Stimulated activated CD4-positive, alpha-beta T cell treated with anti-CD3 and anti-CD28 coated beads, Interleukin-15, amount 100 ng/mL, for 24 hours (primary cell): ENCODE measurements around the gene TAOK1.

Source experiments
- DNase-seq: peaks from one replicate; pipeline ENCODE4 v3.0.0-alpha.2; 2020

TAOK1 gene

DNA sequence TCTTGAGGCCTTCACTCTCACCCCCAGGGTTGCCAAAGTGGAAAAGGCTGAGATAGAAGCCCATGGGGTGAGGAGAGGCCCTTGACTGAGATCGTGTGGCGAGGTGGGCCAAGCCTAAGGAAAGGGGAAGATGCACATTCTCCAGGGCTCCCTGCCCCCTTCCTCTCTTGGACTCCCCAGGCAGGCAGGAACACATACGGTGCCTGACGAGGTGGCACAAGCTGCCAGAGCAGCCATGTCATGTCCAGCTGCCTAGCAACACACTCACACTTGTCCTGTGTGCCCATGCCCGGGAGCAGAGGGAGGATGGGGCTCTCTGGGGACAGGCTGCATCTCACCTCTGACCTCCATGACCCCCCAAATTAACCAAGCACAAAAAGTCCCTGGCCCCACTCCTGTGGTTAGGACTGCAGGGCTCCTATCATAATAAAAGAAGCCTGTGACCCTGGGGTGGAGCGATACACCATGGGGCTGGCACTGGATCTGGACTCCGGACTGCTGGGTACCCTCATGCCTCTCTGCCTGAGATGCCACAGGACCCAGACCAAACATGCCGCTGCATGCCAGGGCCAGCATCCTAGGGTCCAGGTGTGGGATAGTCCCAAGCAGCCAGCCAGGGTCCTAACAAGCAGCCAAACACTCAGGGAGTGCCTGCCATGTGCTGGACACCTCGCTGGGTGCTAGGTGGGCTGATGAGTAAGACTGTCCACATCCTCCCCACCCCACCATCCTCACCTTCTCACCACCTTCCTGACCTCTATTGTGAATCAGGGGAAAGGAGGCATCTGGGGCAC, 196.7 kb downstream of the TAOK1 start:
- DNase-seq, result no peak

DNA sequence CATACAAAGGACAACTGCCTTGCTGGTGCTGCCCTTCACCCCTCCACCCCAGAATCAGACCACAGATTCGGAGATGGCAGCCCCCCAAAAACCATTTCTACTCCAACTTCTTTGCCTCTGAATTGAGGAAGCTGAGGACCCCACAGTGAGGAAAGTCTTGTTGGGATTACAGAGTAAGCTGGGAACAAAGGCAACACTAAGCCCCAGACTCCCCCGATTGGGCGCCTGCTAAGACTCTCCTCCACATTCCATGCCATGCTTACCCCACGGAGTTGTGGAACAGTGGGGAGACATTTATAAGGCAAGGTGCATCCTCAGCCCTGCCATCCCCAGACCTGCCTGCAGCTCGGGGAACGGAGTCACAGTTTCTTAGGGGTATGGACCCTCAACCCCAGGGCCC, 197.4 kb downstream of the TAOK1 start:
- DNase-seq, result no peak

DNA sequence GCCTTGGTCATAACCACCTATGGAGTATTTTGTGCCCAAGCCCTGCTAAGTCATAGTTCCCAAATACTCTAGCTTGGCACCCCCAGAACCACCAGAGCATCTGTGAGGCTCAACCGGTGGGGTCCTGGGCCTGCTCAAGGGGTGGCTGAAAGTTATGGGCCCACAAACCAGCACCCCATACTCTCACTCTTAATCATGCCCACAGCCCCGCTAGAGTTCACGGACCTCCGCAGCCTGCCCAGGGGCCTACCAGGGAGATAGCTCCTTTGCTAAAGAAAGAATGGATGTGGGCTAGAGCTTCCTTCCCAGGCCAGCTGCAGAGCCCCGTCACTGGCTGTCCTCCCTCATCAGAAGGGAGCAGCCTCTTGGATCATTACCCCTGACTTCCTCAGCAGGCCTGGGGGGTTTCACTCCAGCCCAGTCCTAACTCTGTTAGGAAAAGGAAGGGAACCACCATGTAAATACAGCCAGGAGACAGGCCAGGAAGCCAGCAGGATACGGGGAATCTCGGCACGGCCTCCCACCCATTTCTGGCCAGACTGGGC, 197.9 kb downstream of the TAOK1 start:
- DNase-seq, result no peak

DNA sequence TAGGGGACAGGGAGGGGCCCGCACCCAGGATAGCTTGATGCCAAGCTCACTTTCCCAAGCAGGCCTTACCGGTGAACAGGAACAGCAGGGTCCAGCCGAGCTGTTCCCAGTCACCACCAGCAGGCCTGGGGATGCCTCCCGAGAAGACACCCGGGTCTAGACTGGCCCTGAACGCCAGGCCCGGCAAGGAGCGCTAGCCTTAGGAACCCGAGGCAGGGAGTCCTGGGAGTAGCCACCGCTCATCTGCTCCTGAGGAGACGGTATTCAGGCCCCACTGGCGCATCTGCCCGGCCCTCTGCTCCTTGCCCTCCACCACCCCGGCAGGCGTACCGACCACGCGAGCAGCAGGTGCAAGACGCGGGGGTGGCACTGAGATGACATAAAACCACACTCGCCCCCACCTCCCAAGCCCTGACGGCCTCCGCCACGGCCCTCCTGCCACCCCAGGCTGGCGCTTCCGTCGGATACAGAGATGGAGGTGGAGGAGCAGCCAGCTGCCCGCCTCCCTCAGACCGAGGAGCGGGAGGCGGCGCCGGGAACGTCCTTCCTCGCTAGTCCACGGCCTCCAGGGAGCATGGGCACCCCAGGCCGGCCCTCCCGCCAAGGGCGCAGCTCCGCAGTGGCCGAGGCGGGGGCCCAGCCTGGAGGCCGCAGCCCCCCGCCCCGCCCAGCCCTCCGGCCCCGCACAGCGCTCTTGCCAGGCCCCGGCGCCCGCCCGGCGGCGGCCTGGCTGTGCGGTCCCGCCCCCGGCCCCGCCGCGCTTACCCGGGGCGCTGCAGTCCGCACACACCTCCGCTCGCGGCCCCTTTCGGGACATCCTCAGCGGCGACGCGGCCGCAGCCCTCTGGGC, 198.6 kb downstream of the TAOK1 start:
- peak; percentile 71 for DNase-seq

DNA sequence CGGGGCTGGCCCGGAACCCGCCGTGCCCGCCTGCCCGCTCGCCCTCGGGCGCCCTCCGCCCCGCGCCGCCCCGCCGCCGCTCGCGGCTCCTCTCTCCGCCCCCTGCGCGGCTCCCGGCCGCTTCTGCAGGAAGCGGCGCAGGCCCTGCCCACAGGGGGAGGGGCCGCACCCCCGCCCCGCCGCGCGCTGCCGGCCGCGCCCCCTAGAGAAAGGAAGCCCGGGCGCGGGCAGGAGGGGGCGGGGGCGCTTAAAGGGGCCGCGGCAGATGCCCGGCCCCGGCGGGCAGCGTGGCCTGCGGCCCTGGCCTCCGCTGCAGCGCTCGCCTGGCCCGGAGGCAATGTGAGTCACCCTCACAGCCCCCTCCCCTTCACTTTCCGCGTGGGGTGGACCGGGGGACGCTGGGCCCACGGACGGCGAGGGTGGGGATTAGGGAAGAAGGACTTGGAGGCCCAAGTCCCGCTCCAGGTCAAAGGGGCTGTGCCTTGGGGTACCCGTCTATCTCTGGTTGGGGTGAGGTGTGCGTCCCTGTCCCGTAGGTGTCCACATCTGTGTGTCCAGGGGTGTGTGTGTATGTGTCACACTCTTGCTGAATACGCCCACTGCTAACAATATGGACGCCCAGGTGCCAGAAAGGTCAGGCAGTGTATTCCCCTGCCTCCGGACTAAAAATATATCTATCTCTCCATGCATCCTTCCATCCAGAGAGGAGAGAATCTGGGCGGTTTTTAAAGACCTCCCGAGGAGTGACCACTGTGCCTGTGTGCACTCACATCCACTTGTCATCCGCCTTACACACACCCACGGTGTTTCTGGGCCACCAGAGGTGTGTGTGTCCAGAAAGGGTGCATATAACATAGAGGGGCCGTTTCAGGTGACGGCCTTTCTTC, 199.6 kb downstream of the TAOK1 start, which contains the start of gene GIT1:
Gene GIT1, minus strand, starts transcription at position 125 of the 887 bp plus-strand sequence. CDS start 270 bp downstream, outside the sequence.
- DNase-seq, result peak; percentile 89

DNA sequence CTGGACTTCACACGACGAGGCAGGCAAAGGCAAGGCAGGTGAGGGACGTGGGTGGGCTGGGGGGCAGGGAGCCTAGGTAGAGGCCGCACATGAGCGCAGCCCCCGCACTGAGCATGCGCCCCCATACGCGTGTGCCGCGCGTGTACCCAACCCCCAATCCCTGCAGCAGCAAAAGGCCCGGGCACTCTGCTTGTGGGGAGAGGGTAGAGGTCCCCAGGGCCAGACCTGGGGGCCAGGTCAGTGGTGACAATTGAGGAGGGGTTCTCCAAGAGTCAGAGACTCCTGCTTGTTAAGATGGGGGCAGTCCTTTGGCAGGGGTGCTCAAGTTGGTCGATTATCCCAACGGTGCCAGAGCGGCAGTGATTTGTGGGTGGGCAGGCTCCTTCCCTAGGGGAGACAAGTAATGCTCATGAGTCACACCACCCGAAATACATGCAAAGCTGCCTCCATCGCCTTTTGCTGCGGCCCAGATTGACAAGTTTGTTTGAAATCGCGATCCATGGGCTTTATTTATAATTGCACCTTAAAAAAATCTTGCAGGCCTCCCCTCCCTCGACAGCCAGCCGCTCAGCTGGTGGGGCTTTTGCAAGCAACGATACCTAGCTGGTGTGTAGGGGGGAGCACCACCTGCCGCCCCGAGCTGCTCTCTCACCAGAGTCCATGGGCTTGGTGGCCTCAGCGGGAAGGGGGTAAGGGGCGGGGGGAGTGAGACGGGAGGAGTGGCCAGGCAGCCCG, 200.4 kb downstream of the TAOK1 start:
- DNase-seq, result no peak

DNA sequence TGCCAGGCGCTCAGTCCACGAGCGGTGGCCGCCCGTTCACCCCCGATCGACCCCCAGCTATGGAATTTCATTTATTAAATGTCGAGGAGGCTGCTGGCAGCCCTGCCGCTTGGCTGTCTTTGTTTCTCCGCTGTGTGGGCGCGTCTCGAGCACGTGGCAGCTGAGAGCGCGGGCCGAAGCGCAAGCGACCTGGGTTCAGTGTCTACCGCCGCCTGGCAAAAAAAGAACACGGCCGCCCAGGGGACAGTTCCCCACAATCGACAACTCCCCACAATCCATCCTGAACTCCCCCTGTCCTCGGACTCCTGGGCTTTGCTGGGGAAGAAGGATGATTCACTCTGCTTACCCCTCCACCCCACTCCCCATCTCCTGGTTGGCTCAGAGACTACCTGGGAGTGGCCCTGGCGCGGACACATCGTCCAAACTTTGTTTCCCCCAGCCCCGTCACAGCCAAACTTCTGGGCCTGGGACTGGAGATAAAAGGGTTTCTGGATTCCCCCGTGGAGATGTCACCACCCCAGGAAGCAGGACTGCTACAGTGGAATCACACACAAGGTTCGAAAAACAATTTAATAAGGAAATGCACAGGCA, 201.1 kb downstream of the TAOK1 start:
- peak; percentile 69 for DNase-seq

DNA sequence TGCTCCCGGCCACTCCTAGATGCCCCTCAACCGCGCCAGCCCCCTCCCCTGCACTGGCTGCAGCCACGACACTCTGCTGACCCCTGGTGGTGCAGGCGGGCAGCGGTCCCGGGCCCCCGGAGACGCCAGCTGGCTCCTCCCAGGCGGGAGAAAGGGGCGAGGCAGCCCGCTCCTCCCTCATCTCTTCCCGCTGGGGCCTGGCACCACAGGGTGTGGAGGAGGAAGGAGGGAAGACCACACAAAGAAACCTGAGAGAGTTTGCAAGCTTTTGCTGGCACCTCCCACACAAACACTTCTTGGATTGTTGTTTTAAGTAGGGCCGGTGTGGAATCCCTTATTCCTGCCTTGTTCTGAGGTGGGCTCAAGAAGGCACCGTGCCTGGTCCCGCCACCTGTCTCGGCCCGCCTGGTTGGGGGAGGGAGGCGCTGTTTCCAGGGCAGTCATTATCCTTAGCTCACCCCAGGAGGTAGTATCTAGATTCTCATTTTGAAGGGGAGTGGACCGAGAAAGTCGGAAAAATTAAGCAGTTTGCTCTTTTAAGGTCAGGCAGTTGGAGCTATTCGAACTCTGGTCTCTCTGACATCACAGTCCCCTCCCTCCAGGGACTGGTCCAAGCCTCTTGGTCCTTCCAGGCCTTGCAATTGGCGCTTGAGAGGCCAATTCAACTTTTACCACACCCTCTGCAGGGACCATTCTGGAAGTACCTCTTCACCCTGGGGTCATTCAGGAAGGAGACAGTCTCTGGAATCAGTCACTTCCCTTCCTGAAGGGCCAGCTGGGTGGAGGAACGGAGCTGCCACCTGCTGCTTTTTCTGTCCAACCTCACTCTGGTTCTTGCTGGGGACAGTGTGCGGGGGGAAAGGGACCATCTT, 201.8 kb downstream of the TAOK1 start:
- peak; percentile 90 for DNase-seq

DNA sequence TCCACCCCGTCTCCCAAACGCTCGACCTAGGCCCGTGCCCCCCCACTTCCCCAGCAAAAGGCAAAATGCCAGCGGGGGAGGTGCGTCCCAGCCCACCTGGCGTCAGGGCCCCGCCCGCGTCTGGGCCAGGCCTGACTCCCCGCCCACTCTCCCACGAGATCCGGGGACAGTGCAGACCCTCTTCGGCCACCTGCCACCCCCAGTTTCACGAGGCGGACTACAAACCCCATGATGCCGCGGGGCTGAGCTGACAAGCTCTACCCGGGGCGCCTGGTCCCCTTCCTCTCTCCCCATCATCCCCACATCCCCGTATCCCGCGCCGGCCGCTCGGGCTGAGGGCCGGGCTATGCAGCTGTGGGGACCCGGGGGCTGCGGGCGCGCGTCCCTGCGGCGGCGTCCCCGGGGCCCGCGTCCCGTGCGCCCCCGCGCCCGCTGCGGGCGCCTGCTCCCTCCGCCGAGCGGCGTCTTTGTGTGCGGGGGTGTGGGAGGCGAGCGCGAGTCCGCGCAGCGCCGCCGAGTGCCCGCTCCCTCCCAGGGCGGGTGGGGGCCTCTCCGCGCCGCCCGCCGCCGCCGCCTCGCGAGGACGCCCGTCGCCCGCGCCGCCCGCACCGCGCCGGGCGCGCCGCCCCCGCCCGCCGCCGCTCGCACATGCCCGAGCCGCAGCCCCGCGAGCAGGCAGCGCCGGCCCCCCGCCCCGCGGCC, 202.8 kb downstream of the TAOK1 start, which contains the start of gene ANKRD13B:
Gene ANKRD13B, plus strand, starts transcription at position 283 of the 702 bp plus-strand sequence. CDS start 490 bp downstream, outside the sequence.
- DNase-seq, result peak; percentile 77

DNA sequence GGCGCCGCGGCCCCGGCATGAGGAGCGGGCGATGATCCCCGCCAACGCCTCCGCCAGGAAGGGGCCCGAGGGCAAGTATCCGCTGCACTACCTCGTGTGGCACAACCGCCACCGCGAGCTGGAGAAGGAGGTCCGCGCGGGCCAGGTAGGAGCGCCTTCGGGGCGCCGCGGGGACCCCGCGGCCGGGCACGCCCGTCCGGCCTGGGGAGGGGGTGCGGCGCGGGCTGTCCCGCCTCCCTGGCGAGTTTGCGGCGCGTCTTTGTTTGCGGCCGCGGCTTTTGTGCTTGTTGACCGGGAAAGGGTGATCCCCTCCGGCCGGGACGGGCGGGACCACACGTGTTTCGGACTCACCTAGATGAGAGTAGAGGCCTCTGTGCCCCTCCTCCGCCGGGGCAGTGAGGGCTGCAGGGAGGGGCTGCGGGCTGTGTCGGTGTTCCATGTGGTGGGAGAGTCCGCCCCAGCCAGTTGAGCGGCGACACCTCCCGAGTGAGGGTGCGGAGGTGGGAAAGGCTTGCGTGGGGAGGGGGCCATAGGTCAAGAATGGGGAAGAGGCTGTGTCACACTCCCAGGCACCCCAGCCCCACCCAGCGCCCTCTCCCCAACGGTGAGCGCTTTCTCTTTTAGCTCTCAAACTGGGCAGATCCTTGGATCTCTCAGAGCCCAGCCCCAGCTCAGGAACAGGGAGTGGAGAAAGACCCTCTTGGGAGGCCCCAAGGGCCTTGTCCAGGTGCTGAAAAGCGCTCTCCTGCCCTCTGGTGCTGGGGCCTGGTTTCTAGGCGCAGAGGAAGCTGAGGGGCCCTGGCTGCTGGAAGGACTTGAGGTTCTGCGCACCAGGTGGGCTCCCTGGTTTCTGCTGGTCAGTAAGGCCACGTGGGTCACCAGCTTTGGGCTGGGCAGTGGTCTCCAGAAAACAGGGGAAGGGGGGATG, 203.7 kb downstream of the TAOK1 start:
- peak; percentile 58 for DNase-seq

DNA sequence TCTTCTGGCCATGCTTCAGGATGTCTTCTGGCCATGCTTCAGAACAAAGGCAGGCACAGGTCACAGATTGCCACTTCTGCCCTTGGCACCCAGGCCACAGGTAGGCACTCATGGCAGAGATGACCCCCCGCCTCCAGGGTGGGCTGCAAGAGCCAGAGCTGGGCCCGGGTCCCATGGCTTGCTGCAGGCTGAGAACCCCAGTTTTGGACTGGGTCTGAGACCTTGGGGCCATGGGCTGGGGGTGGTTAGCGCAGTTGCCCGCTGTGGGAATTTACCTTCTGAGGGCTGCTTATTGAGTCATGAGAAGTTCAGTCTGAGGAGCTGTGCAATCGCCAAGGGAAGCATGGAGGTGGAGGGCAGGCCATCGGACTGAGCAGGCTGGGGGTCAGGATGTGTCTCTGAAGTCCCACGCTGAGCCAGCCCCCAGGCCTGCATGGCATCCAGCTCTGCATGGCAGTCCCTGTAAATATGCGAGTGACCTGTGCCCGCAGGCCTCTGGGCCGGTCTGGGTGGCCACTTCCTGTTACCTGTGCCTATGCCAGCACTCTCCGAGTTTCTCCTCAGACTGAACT, 204.4 kb downstream of the TAOK1 start:
- no peak for DNase-seq

DNA sequence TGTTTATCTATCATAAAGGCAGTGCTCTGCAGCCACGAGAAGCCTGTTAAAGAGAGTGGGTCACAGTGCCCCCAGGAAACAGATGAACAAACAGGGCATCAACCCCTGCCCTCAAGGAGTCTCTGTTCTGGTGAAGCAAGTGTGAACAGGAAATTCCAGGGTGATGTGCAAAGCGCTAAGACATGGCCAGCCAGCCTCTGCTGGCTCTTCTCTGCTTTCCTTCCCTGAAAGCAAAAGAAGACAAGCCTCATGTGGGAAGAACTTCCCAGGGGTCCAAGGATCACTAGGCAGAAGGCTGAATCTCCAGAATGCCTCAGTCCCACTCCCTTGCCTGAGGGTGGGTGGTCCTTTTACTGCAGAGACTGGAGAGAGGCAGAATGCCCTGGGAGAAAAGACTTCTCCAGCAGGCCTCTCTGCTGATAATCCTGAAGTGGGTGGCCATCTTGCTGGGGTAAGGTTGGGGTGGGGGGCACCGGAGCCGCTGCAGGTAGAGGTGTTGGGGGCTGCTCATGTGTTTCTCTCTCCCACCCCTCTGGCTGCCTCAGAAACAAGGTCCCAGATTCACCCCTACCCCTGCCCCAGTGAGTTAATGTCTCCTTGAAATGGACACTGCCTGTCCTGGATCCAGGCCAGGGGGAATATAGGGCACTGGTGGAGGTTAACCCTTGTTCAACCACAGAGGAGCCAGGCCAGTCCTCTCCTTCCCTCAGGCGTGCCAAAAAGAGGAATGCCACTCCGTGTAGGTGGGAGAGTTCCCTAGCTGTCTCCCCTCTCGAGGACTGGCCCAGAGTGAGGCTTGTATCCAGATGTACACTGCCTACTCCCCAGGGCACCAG, 205.2 kb downstream of the TAOK1 start:
- DNase-seq, result no peak

DNA sequence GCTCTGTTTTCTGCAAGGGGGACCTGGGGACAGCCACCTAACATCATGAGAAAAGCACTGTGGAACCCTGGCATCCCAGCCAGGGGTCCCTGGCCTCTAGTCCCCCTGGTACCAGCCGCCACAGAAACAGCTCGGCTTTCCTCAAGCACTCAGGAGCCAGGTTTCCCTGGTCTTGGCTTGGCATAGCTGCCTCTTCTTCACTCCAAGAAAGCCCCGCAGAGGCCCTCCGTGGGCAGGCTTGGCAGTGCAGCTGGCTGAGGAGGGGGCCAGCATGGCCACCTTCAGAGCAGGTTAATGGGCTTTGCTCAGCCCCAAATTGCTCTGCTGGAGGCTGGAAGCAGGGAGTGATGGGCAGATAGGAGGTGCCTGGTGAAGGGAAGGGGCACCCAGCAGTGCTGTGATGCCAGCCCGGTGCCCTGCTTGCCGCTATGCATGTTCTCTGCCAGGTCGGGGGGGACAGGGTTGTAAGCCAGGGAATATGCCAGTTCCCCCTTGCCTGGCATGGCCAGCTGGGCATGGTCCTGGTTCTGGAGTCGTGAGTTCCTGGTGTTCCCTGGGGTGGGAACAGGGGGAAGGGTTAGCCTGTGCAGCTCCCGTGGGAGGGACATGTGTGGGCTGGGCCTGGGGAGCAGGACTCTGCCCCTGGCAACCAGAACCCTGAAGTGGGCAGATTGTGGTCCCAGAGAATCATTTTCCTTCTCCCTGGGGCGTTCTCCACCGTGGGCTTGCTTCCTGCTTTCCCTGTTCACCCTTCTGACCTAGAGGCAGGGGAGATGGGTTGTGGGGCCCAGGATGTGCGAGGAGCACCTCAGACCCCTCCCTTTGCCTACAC, 206.0 kb downstream of the TAOK1 start:
- no peak for DNase-seq

DNA sequence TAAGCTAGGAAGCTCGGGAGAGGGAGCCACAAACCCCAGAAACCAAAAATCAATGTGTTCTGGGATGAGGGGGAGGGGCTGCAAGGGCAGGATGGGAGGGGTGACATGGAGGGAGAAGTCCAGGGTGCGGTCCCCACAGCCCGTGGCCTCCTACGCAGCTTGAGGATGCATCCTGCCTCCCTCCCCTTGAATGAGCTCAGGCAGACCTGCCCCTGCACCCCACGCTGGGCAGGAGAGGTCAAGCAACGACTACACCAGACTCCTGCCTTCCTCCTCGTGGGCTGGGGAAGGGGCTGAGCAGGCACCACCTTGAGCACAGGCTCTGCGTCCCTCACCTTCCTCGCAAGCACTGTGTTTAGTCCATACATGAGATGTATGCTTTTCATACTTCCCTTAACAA, 206.6 kb downstream of the TAOK1 start:
- DNase-seq, result no peak

DNA sequence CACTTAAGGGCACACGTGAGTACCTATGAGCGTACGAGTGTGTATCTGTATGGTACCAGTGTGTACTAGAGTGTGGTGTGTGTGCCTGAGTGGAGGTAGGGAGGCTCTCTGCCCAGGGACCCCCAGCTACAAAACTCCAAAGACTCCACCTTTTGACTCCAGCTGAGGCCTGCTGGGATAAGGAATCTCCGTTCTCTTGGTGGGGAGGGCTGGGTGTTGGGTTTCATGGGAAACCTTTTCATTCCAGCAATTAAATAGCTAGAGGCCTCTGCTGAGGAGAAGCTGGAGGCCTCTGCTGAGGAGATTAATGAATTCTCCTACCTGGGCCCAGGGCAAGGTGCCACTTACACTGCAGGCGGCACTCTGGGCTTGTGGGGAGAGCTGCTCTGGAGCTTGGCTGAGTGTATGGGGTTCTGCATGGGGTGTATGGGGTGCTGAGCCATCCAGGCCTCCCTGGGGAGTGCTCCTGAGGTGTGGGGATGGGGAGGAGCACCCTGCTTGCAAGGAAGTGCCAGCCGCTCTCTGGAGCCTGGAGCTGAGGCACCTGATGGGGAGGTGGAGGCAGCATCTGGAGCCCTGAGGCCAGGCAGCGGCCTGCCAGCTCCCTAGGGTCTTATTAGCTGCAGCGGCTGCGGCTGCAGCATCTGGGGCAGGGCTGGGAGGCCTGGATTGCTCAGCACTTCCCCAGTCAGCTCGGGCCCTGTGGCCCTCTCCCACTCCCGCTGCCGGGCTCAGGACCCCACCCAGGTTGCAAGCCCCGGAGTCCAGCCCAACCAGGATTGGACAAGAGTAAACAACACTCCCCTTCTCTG, 207.4 kb downstream of the TAOK1 start:
- no peak for DNase-seq
